ENCODE data around the gene DDX3X.
"Not testable (repeated sequence)": the region's sequence is repeated elsewhere in the genome, so short reads cannot be mapped to it uniquely, and the experiment has no call there.

The DDX3X gene

DNA sequence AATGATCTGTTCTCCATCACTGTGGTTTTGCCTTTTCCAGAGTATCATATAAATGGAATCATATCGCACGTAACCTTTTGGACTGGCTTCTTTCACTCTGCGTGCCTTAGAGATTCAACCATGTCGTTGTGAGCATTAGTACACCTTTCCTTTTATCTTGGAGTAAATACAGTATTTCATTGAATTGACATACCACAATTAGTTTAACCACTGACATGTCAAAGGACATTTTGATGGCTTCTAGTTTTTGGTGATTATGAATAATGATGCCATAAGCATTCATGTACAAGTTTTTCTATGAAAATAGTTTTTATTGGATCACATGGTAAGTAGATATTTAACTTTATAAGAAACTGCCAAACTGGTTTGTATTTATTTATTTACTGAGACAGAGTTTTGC is 35.2 kb downstream of the DDX3X start:
- no peak for DNase-seq (ENCODE audit: low spot score)
- no peaks in the 10 kb centered on the region for H3K9me3 Mint-ChIP-seq
- no peaks in the 10 kb centered on the region for H3K36me3 Mint-ChIP-seq (ENCODE audit: low read depth)
- no peak overlapping the region for H3K4me3 Mint-ChIP-seq
- H3K27ac Mint-ChIP-seq, result no peak overlapping the region
- no peaks in the 10 kb centered on the region for H3K4me1 Mint-ChIP-seq (ENCODE audit: low read depth)
- H3K27me3 Mint-ChIP-seq (ENCODE audit: low read depth), result no peaks in the 10 kb centered on the region

DNA sequence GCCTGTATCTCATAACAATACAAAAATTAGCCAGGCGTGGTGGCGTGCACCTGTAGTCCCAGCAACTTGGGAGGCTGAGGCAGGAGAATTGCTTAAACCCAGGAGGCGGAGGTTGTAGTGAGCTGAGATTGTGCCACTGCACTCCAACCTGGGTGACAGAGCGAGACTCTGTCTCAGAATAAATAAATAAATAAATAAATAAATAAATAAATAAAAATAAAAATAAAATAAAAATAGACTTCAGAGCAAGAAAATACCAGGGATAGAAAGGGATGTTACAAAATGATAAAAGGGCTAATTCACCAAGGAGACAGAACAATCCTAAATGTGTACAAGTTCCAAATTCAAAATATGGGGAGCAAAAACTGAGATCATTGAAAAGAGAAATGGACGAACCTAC is 37.6 kb downstream of the DDX3X start:
- not testable (repeated sequence) for H3K4me3 Mint-ChIP-seq; H3K9me3 Mint-ChIP-seq; H3K27me3 Mint-ChIP-seq (ENCODE audit: low read depth); H3K27ac Mint-ChIP-seq; DNase-seq (ENCODE audit: low spot score); H3K4me1 Mint-ChIP-seq (ENCODE audit: low read depth); H3K36me3 Mint-ChIP-seq (ENCODE audit: low read depth)

DNA sequence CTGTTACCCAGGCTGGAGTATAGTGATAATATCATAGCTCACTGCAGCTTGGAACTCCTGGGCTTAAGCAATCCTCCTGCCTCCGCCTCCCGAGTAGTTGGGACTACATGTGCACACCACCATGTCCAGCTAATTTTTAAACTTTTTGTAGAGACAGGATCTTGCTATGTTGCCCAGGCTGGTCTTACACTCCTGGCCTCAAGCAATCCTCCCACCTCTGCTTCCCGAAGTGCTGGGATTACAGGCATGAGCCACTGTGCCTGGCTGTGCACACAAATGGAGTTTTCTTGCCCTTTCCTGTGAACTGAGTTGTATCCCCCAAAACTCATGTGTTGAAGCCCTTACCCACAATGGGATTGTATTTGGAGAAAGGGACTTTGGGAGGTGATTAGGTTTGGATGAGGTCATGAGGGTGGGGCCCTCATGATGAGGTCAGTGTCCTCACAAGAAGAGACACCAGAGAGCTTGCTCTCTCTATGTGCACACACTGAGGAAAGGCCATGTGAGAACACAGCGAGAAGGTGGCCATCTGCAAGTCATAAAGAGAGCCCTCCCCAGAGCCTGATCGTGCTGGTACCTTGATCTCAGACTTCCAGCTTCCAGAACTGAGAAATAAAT is 40.1 kb downstream of the DDX3X start:
- DNase-seq (ENCODE audit: low spot score), result no peak
- Mint-ChIP-seq H3K4me3 (no peak overlapping the region), H3K27ac (no peak overlapping the region), H3K27me3 (ENCODE audit: low read depth) (no peaks in the 10 kb centered on the region), H3K9me3 (no peaks in the 10 kb centered on the region), H3K36me3 (ENCODE audit: low read depth) (no peaks in the 10 kb centered on the region), H3K4me1 (ENCODE audit: low read depth) (no peaks in the 10 kb centered on the region)

DNA sequence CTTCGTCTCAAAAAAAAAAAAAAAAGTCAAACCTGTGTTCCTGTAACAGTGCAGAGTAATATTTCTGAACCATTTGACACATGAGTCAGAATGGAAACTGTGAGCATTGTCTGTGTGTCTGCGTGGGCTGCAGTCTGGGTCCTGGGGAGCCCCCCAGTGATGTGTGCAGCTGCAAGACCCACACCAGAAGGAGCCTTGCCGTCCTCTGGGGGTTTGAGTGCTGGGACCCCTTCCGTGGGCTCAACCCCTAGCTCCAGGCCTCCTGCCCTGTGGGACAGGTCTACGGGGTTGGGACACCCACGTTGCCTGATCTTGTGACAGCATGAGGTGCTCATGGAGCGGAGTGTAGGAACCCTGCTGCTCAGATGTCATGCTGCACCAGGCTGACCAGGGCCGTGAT is 43.7 kb downstream of the DDX3X start:
- H3K9me3 Mint-ChIP-seq, result no peaks in the 10 kb centered on the region
- peak; percentile 35 for DNase-seq (ENCODE audit: low spot score)
- H3K4me3 Mint-ChIP-seq, result no peak overlapping the region
- no peaks in the 10 kb centered on the region for H3K27me3 Mint-ChIP-seq (ENCODE audit: low read depth)
- H3K4me1 Mint-ChIP-seq (ENCODE audit: low read depth), result peaks cover under 1% of the 10 kb centered on the region
- no peaks in the 10 kb centered on the region for H3K36me3 Mint-ChIP-seq (ENCODE audit: low read depth)
- H3K27ac Mint-ChIP-seq, result no peak overlapping the region

DNA sequence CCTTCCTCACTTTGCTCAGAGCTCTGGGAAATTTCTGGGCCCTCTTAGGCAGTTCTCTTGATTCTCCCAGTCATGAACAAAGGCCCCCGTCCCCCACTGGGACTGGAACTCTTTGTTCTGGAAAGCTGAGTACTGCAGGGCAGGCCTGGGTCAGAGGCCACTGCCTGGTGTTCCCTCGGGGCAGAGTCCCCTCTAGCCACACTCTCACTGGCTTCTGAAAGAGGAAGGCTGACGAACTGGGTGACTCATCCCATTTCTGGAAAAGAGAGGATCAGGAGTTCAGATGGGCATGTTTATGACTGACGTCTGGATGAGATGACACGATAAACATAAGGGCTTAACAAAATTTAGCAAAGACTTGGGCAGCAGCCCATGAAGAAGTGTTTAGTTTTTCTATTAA is 47.7 kb downstream of the DDX3X start:
- peaks cover 15% of the 10 kb centered on the region for H3K4me1 Mint-ChIP-seq (ENCODE audit: low read depth)
- H3K27ac Mint-ChIP-seq, result peak overlapping the region; percentile 20
- DNase-seq (ENCODE audit: low spot score), result no peak
- no peak overlapping the region for H3K4me3 Mint-ChIP-seq
- H3K27me3 Mint-ChIP-seq (ENCODE audit: low read depth), result no peaks in the 10 kb centered on the region
- H3K9me3 Mint-ChIP-seq, result no peaks in the 10 kb centered on the region
- H3K36me3 Mint-ChIP-seq (ENCODE audit: low read depth), result peaks cover 4% of the 10 kb centered on the region

DNA sequence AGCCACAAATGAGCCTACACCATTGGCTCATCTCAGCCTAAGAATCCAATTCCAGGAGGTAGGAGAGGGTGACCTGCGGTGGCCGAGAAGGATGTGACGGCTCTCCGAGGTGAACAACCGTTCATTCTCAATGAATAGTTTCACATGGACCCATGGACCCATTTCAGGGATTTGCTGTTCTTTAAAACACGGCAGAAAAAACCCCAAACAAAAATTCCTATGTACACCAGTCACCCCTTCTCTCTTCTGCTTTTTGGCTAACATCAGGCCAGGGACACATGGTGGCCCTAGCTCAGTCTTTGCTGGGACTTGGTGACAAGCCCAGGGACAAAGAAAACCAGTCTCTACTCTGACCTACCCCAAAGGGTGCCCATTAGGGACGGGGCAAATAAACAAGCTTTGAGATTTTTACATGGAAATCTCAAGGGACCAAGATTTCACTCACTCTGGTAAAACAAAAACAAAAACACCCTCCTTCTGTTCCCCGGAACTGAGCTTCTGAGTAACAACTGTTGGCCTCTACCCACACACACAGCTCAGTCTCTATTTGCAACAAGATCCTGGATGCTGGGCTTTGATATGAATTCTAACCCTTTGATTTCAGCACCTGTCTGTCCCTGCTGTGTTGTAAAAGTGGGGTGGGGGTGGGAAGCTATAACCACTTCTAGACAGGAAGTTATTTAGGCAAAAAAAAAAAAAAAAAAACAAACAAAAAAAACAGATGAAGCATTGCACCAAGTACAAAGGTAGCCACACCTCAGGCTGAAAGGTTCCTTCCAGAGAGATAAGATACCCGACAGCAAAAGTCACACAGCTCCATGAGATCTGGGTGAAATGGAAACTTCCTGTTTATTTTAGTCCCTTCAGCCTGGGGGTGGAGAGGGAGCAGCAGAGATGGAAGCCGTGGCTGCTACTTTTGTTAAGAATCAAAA is 49.0 kb downstream of the DDX3X start:
- peaks cover 4% of the 10 kb centered on the region for H3K36me3 Mint-ChIP-seq (ENCODE audit: low read depth)
- H3K27ac Mint-ChIP-seq, result peak overlapping the region; percentile 93
- peaks cover 15% of the 10 kb centered on the region for H3K4me1 Mint-ChIP-seq (ENCODE audit: low read depth)
- H3K4me3 Mint-ChIP-seq, result peak overlapping the region; percentile 72
- H3K27me3 Mint-ChIP-seq (ENCODE audit: low read depth), result no peaks in the 10 kb centered on the region
- DNase-seq (ENCODE audit: low spot score), result peak; percentile 21
- no peaks in the 10 kb centered on the region for H3K9me3 Mint-ChIP-seq

DNA sequence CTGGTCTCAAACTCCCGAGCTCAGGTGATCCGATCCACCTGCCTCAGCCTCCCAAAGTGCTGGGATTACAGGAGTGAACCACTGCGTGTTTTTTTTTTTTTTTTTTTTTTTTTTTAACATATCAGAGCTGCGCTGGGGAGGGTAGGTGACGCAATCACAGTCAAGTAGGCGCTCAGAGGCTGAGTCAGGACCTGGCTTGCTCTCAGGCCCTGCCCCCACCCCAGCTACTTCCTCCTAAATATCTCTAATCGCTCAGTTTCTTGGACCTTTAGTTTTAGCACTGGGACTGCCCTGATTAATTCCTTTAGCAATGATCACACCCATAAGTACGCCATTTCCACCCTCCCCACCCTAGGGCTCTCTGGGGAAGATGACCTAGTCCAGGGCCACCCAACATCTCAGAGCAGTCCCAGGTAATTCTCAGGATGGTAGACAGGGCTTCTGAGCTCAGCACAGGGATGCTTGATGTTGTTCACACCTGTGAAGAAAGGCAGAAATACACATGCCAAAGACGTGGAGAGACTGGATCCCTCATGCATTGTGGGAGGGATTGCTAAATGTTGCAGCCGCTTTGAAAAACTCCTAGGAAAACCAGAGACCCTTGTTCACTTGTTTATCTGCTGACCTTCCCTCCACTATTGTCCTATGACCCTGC is 50.2 kb downstream of the DDX3X start:
- Mint-ChIP-seq H3K36me3 (ENCODE audit: low read depth) (peaks cover 4% of the 10 kb centered on the region), H3K9me3 (no peaks in the 10 kb centered on the region), H3K27ac (peak overlapping the region; percentile 78), H3K27me3 (ENCODE audit: low read depth) (no peaks in the 10 kb centered on the region), H3K4me3 (peak overlapping the region; percentile 36), H3K4me1 (ENCODE audit: low read depth) (peaks cover 15% of the 10 kb centered on the region)
- DNase-seq (ENCODE audit: low spot score), result peak; percentile 29

DNA sequence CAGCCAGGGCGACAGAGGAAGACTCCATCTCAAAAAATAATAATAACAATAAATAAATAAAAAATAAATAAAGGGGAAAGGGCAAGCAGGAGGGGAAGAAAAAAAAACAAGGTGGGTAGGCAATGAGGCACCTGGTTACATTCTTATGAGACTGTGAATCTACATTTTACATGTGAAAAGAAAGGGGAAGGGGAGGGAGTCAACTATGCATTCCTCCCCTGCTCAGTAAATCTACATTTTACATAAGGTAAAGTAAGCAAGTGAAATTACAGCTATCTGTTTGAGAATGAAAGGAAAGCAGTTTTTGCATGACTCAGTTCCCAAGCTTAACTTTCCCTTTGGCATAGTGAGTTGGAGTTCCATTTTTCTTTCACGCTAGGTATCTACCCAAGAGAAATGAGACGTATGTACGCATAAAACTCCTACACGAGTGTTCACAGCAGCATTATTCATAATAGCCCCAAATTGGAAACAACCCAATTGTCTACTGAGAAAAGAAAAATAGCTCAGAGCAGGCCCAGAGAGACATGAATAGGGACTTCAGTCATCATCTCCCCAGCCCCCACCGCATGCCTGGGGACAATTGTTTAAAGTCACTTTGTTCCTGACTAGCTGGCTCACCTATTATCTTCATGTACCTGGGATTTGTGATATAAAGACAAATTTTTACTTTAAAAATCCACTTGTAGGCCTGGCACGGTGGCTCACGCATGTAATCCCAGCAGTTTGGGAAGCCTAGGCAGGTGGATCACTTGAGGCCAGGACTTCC is 52.4 kb downstream of the DDX3X start:
- Mint-ChIP-seq H3K9me3 (no peaks in the 10 kb centered on the region), H3K27me3 (ENCODE audit: low read depth) (no peaks in the 10 kb centered on the region), H3K4me3 (no peak overlapping the region), H3K36me3 (ENCODE audit: low read depth) (peaks cover 4% of the 10 kb centered on the region), H3K27ac (no peak overlapping the region), H3K4me1 (ENCODE audit: low read depth) (peaks cover 15% of the 10 kb centered on the region)
- no peak for DNase-seq (ENCODE audit: low spot score)

DNA sequence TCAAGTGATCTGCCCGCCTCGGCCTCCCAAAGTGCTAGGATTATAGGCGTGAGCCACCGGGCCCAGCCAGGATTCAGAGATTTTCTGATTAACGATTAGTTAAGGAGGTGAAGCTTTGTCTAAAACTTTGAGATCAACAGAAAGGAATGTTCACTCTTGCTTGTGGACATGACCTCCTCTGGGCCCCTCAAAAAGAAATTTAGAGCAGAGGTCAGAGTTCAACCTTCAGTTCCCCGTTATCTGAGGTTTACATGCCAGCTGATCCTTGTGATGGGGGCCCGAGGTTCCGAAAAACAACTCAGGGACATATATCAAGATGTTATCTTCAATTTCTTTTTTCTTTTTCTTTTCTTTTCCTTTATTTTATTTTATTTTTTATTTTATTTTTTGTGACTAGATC is 54.6 kb downstream of the DDX3X start:
- DNase-seq (ENCODE audit: low spot score), result no peak
- H3K36me3 Mint-ChIP-seq (ENCODE audit: low read depth), result peaks cover 2% of the 10 kb centered on the region
- no peaks in the 10 kb centered on the region for H3K27me3 Mint-ChIP-seq (ENCODE audit: low read depth)
- H3K4me3 Mint-ChIP-seq, result no peak overlapping the region
- H3K27ac Mint-ChIP-seq, result no peak overlapping the region
- no peaks in the 10 kb centered on the region for H3K9me3 Mint-ChIP-seq
- peaks cover 6% of the 10 kb centered on the region for H3K4me1 Mint-ChIP-seq (ENCODE audit: low read depth)

DNA sequence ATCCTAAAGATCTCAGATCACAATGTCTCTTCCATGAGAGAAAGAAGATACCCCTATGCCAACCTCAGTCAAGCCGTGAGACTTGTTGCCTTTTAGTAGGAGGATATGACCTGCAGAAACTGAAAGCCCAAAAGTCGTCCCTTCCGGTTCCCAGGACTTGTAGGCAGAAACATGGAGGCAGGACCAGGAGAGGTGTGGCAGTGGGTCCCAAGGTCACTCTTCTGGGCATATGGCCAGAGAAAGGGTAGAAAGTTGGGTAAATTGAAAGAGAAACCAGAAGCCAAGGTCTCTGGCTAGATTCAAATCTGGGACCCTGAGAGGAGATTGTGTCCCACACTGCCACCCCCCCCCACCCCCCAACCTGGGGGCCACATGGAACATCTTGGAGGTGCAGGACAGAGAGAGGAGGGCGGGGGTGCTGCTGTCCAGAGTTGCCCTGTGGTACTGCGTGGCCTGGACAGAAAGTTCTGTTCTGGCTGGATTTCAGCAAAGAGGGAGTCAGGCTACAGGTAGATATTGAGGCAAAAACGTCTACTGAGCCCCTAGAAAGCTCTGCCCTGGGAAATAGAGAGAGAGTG is 55.4 kb downstream of the DDX3X start:
- Mint-ChIP-seq H3K4me3 (no peak overlapping the region), H3K9me3 (no peaks in the 10 kb centered on the region), H3K27ac (no peak overlapping the region), H3K4me1 (ENCODE audit: low read depth) (peaks cover 1% of the 10 kb centered on the region), H3K27me3 (ENCODE audit: low read depth) (no peaks in the 10 kb centered on the region), H3K36me3 (ENCODE audit: low read depth) (peaks cover under 1% of the 10 kb centered on the region)
- no peak for DNase-seq (ENCODE audit: low spot score)

DNA sequence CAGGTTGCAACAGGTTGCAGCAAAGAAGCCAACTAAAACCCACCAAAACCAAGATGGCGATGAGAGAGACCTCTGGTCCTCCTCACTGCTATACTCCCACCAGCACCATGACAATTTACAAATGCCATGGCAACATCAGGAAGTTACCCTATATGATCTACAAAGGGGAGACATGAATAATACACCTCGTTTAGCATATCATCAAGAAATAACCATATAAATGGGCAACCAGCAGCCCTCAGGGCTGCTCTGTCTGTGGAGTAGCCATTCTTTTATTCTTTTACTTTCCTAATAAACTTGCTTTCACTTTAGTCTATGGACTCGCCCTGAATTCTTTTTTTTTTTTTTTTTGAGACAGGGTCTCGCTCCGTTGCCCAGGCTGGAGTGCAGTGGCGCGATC is 56.6 kb downstream of the DDX3X start:
- H3K27me3 Mint-ChIP-seq (ENCODE audit: low read depth); H3K27ac Mint-ChIP-seq; H3K4me3 Mint-ChIP-seq: not testable (repeated sequence)

DNA sequence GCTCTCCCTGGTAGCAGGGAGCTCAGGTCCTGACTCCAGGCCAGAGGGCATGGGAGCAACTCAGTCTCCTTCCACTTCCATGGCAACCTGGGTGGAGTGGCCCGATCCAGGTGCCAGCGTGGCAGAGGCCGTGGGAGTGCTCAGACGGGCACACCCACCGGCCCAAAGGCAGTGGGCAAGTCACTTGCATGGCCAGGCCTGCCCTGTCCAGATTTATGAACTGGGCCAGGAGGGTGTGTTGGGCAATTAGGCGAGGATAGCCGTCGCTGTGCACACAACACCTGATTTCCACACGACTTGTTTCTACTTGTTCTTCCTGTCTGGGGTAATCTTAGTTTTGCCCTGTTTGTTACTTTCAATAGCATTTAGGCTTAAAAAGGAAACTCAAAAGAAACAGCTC is 57.6 kb downstream of the DDX3X start:
- Mint-ChIP-seq H3K27ac (no peak overlapping the region), H3K27me3 (ENCODE audit: low read depth) (no peaks in the 10 kb centered on the region), H3K36me3 (ENCODE audit: low read depth) (no peaks in the 10 kb centered on the region), H3K4me1 (ENCODE audit: low read depth) (no peaks in the 10 kb centered on the region), H3K4me3 (no peak overlapping the region), H3K9me3 (no peaks in the 10 kb centered on the region)
- no peak for DNase-seq (ENCODE audit: low spot score)

More for the DNA sequence above, 56.6 kb downstream of the DDX3X start:
- not testable (repeated sequence) for H3K4me1 Mint-ChIP-seq (ENCODE audit: low read depth); H3K9me3 Mint-ChIP-seq; H3K36me3 Mint-ChIP-seq (ENCODE audit: low read depth); DNase-seq (ENCODE audit: low spot score)

DNA sequence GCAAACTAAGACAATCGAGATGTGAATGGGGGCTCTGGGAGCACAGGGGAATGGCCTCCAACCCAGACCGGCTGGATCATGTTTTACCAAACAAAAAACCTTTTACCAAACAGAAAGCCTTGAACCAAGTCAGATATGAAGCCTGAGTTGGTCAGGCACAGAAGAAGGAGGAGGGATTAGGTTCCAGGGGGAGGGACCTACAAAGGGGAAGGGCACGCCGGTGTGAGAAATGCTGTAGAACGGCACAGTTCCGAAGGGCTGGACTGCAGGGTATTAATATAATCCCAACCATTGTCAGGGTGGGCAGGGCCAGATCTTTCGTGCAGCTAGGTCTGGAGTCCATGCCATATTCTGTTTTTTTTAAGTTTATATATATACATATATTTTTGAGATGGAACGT is 60.3 kb downstream of the DDX3X start:
- H3K36me3 Mint-ChIP-seq (ENCODE audit: low read depth), result no peaks in the 10 kb centered on the region
- DNase-seq (ENCODE audit: low spot score), result no peak
- no peaks in the 10 kb centered on the region for H3K27me3 Mint-ChIP-seq (ENCODE audit: low read depth)
- no peak overlapping the region for H3K4me3 Mint-ChIP-seq
- H3K27ac Mint-ChIP-seq, result no peak overlapping the region
- H3K4me1 Mint-ChIP-seq (ENCODE audit: low read depth), result no peaks in the 10 kb centered on the region
- H3K9me3 Mint-ChIP-seq, result no peaks in the 10 kb centered on the region
